Measurements from ENCODE around the gene ATG4B. TPM values are rescaled to one million over a fixed set of nuclear protein-coding genes. Genes with fewer than 3 reads are reported as not detected.

Gene ATG4B
- polyA plus RNA-seq, 1 donor from 2014 or later, result 128 TPM

GRCh38 chr2:241613017-241613780, 24.3 kb upstream of the ATG4B start:
- H3K4me3 ChIP-seq (ENCODE audit: low read length), result no peak overlapping the region
- no peaks in the 10 kb centered on the region for H3K79me2 ChIP-seq (replicated peaks; ENCODE audit: insufficient read depth, low read length)
- TF ChIP-seq TAF1 (IDR thresholded peaks at IDR 0.05; ENCODE audit: low read depth) (no peak), MXI1 (conservative IDR thresholded peaks at IDR 0.05; ENCODE audit: poor library complexity, severe bottlenecking) (no peak), SMC3 (conservative IDR thresholded peaks at IDR 0.05; ENCODE audit: poor library complexity) (no peak), REST (IDR thresholded peaks at IDR 0.05; ENCODE audit: borderline replicate concordance) (no peak), EP300 (conservative IDR thresholded peaks at IDR 0.05; ENCODE audit: poor library complexity, severe bottlenecking) (no peak), EZH2 (IDR thresholded peaks at IDR 0.05; ENCODE audit: borderline replicate concordance, insufficient read depth, low read length, poor library complexity, severe bottlenecking) (no peak), RAD21 (conservative IDR thresholded peaks at IDR 0.05) (no peak), CTCF (IDR thresholded peaks at IDR 0.05; ENCODE audit: poor library complexity, severe bottlenecking) (no peak), POLR2AphosphoS5 (IDR thresholded peaks at IDR 0.05) (no peak)
- no peaks in the 10 kb centered on the region for H3K27me3 ChIP-seq (ENCODE audit: insufficient read depth, low read depth, low read length)
- H3K9me2 ChIP-seq (ENCODE audit: insufficient read depth, low read length), result no peaks in the 10 kb centered on the region
- H3K4me2 ChIP-seq (ENCODE audit: low read length), result no peak overlapping the region
- H2AFZ ChIP-seq (ENCODE audit: low read depth, low read length), result no peak overlapping the region
- H3K36me3 ChIP-seq (ENCODE audit: insufficient read depth, low read length), result peaks cover 4% of the 10 kb centered on the region
- no peak overlapping the region for H3K9ac ChIP-seq (ENCODE audit: low read length)
- H3K9me3 ChIP-seq (ENCODE audit: low read length), result no peaks in the 10 kb centered on the region
- H3F3A ChIP-seq (ENCODE audit: insufficient read depth, low read length, poor library complexity, severe bottlenecking), result no peaks in the 10 kb centered on the region
- H3K27ac ChIP-seq (ENCODE audit: low read length), result no peak overlapping the region
- H4K20me1 ChIP-seq (ENCODE audit: insufficient read depth), result no peaks in the 10 kb centered on the region

- H3K36me3 ChIP-seq (ENCODE audit: insufficient read depth, low read length), result peaks cover 4% of the 10 kb centered on the region
- no peaks in the 10 kb centered on the region for H4K20me1 ChIP-seq (ENCODE audit: insufficient read depth)
- TF ChIP-seq MXI1 (conservative IDR thresholded peaks at IDR 0.05; ENCODE audit: poor library complexity, severe bottlenecking) (no peak), REST (IDR thresholded peaks at IDR 0.05; ENCODE audit: borderline replicate concordance) (no peak), SMC3 (conservative IDR thresholded peaks at IDR 0.05; ENCODE audit: poor library complexity) (no peak), CTCF (IDR thresholded peaks at IDR 0.05; ENCODE audit: poor library complexity, severe bottlenecking) (no peak)
- H3K9me2 ChIP-seq (ENCODE audit: insufficient read depth, low read length), result no peaks in the 10 kb centered on the region
- H3K79me2 ChIP-seq (replicated peaks; ENCODE audit: insufficient read depth, low read length), result no peaks in the 10 kb centered on the region
- no peaks in the 10 kb centered on the region for H3K27me3 ChIP-seq (ENCODE audit: insufficient read depth, low read depth, low read length)
- no peak overlapping the region for H3K4me2 ChIP-seq (ENCODE audit: low read length)
- no peak overlapping the region for H3K4me3 ChIP-seq (ENCODE audit: low read length)
- no peak overlapping the region for H3K9ac ChIP-seq (ENCODE audit: low read length)
- no peak overlapping the region for H2AFZ ChIP-seq (ENCODE audit: low read depth, low read length)
- no peaks in the 10 kb centered on the region for H3K9me3 ChIP-seq (ENCODE audit: low read length)
- H3F3A ChIP-seq (ENCODE audit: insufficient read depth, low read length, poor library complexity, severe bottlenecking), result no peaks in the 10 kb centered on the region
- H3K27ac ChIP-seq (ENCODE audit: low read length), result no peak overlapping the region
Observed at GRCh38 chr2:241615041-241615440, 22.5 kb upstream of the ATG4B start.

Data from neural cell (in vitro differentiated cells).